ENCODE measurements around the gene CAMSAP1. TPM values are rescaled to one million over a fixed set of nuclear protein-coding genes. Genes with fewer than 3 reads are reported as not detected.

The CAMSAP1 gene
- total RNA-seq, 1 donor from 2014 or later, result 150 TPM

DNA sequence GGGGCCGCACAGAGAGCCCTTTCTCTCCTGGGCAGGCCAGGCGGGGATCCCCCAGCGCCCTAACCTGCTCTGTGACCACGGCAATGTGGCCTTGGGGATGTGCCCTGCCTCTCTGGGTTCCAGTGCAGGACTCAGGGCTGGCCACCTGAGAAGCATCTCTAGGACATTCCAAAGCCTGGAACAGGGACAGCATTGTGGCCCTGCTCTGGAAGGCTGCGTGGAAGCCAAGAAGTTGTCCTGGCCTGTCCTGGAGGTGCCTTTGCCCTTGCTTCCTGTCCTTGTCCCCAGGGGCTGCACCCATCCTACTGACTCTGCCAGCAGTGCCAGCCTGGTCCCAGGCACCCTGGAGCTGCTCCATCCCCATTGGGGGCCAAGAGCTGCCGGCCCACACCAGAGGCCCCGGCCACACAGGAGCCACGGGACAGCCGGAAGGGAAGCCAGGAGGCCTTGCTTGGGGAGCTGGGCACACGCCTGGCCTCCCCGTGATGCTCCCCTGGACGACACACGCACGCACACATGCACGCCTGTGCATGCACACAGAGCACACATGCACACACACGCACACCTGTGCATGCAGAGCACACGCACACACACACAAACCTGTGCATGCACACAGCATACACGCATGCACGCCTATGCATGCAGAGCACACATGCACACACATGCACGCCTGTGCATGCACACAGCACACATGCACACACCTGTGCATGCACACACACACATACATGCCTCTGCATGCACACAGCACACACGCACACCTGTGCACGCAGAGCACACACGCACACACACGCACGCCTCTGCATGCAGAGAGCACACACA, 20.1 kb upstream of the CAMSAP1 start:
- H3K36me3 Mint-ChIP-seq (ENCODE audit: unreplicated experiment), result no peaks in the 10 kb centered on the region
- TF ChIP-seq, protein P1, sequence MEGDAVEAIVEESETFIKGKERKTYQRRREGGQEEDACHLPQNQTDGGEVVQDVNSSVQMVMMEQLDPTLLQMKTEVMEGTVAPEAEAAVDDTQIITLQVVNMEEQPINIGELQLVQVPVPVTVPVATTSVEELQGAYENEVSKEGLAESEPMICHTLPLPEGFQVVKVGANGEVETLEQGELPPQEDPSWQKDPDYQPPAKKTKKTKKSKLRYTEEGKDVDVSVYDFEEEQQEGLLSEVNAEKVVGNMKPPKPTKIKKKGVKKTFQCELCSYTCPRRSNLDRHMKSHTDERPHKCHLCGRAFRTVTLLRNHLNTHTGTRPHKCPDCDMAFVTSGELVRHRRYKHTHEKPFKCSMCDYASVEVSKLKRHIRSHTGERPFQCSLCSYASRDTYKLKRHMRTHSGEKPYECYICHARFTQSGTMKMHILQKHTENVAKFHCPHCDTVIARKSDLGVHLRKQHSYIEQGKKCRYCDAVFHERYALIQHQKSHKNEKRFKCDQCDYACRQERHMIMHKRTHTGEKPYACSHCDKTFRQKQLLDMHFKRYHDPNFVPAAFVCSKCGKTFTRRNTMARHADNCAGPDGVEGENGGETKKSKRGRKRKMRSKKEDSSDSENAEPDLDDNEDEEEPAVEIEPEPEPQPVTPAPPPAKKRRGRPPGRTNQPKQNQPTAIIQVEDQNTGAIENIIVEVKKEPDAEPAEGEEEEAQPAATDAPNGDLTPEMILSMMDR (IDR thresholded peaks at IDR 0.05; ENCODE audit: partially characterized antibody, unreplicated experiment), result no peak
- no peak overlapping the region for H3K27ac Mint-ChIP-seq (ENCODE audit: unreplicated experiment)
- H3K27me3 Mint-ChIP-seq (ENCODE audit: unreplicated experiment), result peaks cover 6% of the 10 kb centered on the region
- no peak overlapping the region for H3K4me3 Mint-ChIP-seq (ENCODE audit: unreplicated experiment)
- peaks cover 8% of the 10 kb centered on the region for H3K9me3 Mint-ChIP-seq (ENCODE audit: unreplicated experiment)
- H3K4me1 Mint-ChIP-seq (ENCODE audit: low read depth, unreplicated experiment), result no peaks in the 10 kb centered on the region
- DNase-seq, result no peak

DNA sequence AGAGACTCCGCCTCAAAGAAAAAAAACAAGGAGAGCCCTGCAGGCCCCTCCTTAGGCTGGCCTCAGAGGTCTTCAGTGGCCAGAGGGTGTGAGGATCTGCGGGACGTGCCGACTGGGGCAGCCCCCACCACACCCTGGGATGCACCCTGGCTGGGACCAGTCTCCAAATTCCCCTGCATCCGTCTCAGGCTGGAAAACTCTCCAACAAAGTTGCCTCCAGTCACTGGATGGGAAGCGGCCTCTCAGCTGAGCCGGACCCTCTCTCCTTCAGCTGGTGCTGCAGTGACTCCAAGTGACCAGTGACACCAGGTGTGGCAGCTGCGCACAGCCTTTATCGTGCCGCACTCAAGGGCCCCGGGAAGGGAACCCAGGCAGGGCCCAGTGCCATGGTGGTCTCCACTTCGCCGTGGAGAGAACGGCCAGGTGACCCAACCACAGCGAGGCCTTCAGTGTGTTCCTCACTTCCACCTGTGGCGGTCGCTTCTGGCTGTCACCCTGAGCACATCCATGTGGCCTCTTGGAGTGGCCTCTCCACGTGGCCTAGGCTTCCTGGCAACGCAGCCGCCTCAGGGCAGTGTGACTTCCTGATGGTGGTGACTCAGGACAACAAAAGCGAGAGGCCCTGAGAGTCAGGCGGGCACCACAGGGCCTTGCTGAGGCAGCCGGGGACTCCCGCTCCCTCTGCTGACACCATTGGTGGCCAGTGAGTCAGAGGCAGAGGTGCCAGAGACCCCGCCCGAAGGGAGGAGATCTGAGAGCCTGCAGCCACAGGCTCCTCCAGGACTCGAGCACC, 19.3 kb upstream of the CAMSAP1 start:
- peaks cover 6% of the 10 kb centered on the region for H3K9me3 Mint-ChIP-seq (ENCODE audit: unreplicated experiment)
- TF ChIP-seq, protein P1 (IDR thresholded peaks at IDR 0.05; ENCODE audit: partially characterized antibody, unreplicated experiment), result no peak
- no peaks in the 10 kb centered on the region for H3K4me1 Mint-ChIP-seq (ENCODE audit: low read depth, unreplicated experiment)
- no peak overlapping the region for H3K27ac Mint-ChIP-seq (ENCODE audit: unreplicated experiment)
- no peaks in the 10 kb centered on the region for H3K36me3 Mint-ChIP-seq (ENCODE audit: unreplicated experiment)
- DNase-seq, result no peak
- H3K27me3 Mint-ChIP-seq (ENCODE audit: unreplicated experiment), result peaks cover 6% of the 10 kb centered on the region
- no peak overlapping the region for H3K4me3 Mint-ChIP-seq (ENCODE audit: unreplicated experiment)

DNA sequence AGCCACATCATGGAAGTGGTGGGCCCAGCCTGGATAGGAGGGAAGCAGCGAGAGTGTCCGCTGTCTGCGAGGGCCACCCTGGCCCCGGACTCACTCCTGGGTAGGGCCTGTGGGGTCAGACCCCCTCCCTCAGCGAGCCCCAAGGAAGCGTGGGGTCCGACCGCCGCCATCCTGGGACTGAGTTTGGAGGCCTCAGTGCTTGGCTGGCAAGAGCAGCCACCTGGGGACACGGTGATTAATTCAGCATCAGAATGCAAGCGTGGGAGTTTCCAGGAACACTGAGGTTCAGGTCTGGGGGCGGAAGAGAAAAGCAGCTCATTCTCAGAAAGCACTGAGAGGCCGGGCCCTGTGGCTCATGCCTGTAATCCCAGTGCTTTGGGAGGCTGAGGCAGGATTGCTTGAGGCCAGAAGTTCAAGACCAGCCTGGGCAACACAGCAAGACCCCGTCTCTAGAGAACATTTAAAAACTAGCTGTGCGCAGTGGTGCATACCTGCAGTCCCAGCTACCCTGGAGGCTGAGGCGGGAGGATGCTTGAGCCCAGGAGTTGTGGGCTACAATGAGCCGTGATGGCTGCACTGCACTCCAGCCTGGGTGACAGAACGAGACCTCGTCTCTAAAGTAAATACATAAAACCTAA, 18.3 kb upstream of the CAMSAP1 start:
- Mint-ChIP-seq H3K4me1 (ENCODE audit: low read depth, unreplicated experiment) (peaks cover 2% of the 10 kb centered on the region), H3K27me3 (ENCODE audit: unreplicated experiment) (peaks cover 6% of the 10 kb centered on the region), H3K4me3 (ENCODE audit: unreplicated experiment) (no peak overlapping the region), H3K36me3 (ENCODE audit: unreplicated experiment) (no peaks in the 10 kb centered on the region), H3K27ac (ENCODE audit: unreplicated experiment) (no peak overlapping the region), H3K9me3 (ENCODE audit: unreplicated experiment) (peaks cover 4% of the 10 kb centered on the region)
- DNase-seq, result no peak
- TF ChIP-seq, protein P1 (IDR thresholded peaks at IDR 0.05; ENCODE audit: partially characterized antibody, unreplicated experiment), result no peak

DNA sequence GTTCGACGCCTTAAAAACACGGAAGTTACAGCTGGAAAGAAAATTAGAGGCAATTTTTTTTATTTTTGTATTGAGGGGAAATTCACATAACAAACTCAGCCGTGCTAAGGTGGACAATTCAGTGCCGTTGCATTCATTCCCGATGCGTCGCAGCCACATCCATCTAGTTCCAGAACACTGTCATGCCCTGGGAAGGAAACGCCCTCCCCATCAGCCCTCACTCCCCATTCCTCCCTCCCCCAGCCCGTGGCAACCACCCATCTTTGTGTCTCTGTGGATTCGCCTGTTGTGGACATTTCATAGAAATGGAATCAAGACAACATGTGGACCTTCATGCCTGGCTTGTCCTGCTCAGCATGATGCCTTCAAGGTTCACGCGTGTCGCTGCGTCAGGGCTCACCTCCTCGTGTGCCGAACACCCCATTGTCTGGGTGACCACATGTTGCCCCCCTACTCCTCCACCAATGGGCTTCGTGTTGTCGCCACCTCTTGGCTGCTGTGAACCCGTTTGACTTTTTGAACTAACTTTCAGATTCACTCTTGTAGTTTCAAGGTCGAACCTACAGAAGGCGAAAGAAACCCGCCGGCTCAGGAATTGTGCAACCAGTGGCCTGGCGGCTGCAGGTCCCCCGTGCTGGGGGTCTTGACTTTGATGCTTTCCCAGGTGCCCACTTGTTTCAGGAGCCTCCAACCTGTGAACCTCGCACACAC, 17.4 kb upstream of the CAMSAP1 start:
- TF ChIP-seq, protein P1 (IDR thresholded peaks at IDR 0.05; ENCODE audit: partially characterized antibody, unreplicated experiment), result no peak
- H3K4me1 Mint-ChIP-seq (ENCODE audit: low read depth, unreplicated experiment), result peaks cover 2% of the 10 kb centered on the region
- H3K27me3 Mint-ChIP-seq (ENCODE audit: unreplicated experiment), result peaks cover 6% of the 10 kb centered on the region
- no peak overlapping the region for H3K4me3 Mint-ChIP-seq (ENCODE audit: unreplicated experiment)
- no peaks in the 10 kb centered on the region for H3K36me3 Mint-ChIP-seq (ENCODE audit: unreplicated experiment)
- DNase-seq, result no peak
- peaks cover 2% of the 10 kb centered on the region for H3K9me3 Mint-ChIP-seq (ENCODE audit: unreplicated experiment)
- H3K27ac Mint-ChIP-seq (ENCODE audit: unreplicated experiment), result no peak overlapping the region

Data from glutamatergic neuron (in vitro differentiated cells).